ENCODE measurements around the gene MTCH1. TPM values are rescaled to one million over a fixed set of nuclear protein-coding genes. Genes with fewer than 3 reads are reported as not detected.
"Not testable (repeated sequence)": the region's sequence is repeated elsewhere in the genome, so short reads cannot be mapped to it uniquely, and the experiment has no call there.

The MTCH1 gene
- total and polyA plus RNA-seq, 2 donors from 2014 or later = 194 to 202 TPM

- Histone ChIP-seq H3K9me3 (ENCODE audit: control insufficient read depth in 2 of 3, insufficient read depth in 1 of 3, low read length in 3 of 3) (no peaks in the 10 kb centered on the region), H3K4me1 (ENCODE audit: control insufficient read depth in 2 of 3, insufficient read depth in 2 of 3, low read depth in 1 of 3, low read length in 3 of 3) (no peaks in the 10 kb centered on the region), H3K4me3 (ENCODE audit: low read length in 3 of 3) (no peak overlapping the region), H3K36me3 (ENCODE audit: control insufficient read depth in 2 of 3, insufficient read depth in 3 of 3, low read length in 3 of 3) (no peaks in the 10 kb centered on the region), H3K27me3 (ENCODE audit: control insufficient read depth, insufficient read depth, low read length) (no peaks in the 10 kb centered on the region), H3K9ac (ENCODE audit: low read length in 3 of 3) (no peak overlapping the region), H3K27ac (ENCODE audit: low read depth in 2 of 2, low read length in 2 of 2) (no peak overlapping the region)
- FAIRE-seq (no peak), DNase-seq (peak in 1 of 5 donors; percentile 45)
- TF ChIP-seq CTCF (IDR thresholded peaks at IDR 0.05; ENCODE audit: borderline replicate concordance, extremely low read depth, insufficient read depth) = no peak
- intact Hi-C loops (cut with DNase I) = no loop called here
These were observed 39.5 kb downstream of the MTCH1 start for GRCh38 chr6:36946526-36946925.

- Histone ChIP-seq H3K27me3 (ENCODE audit: control insufficient read depth, insufficient read depth, low read length) (no peaks in the 10 kb centered on the region), H3K36me3 (ENCODE audit: control insufficient read depth in 2 of 3, insufficient read depth in 3 of 3, low read length in 3 of 3) (no peaks in the 10 kb centered on the region), H3K4me3 (ENCODE audit: low read length in 3 of 3) (no peak overlapping the region), H3K9me3 (ENCODE audit: control insufficient read depth in 2 of 3, insufficient read depth in 1 of 3, low read length in 3 of 3) (no peaks in the 10 kb centered on the region), H3K9ac (ENCODE audit: low read length in 3 of 3) (no peak overlapping the region), H3K4me1 (ENCODE audit: control insufficient read depth in 2 of 3, insufficient read depth in 2 of 3, low read depth in 1 of 3, low read length in 3 of 3) (no peaks in the 10 kb centered on the region), H3K27ac (ENCODE audit: low read depth in 2 of 2, low read length in 2 of 2) (no peak overlapping the region)
- intact Hi-C loops (cut with DNase I) = no loop called here
- DNase-seq (no peak), FAIRE-seq (no peak)
- no peak for TF ChIP-seq CTCF (IDR thresholded peaks at IDR 0.05; ENCODE audit: borderline replicate concordance, extremely low read depth, insufficient read depth)
These were observed 40.7 kb downstream of the MTCH1 start for GRCh38 chr6:36945301-36945700.

GRCh38 chr6:36944650-36945049 is 41.3 kb downstream of the MTCH1 start:
- Histone ChIP-seq H3K4me1 (ENCODE audit: control insufficient read depth in 2 of 3, insufficient read depth in 2 of 3, low read depth in 1 of 3, low read length in 3 of 3) (no peaks in the 10 kb centered on the region), H3K9ac (ENCODE audit: low read length in 3 of 3) (no peak overlapping the region), H3K27me3 (ENCODE audit: control insufficient read depth, insufficient read depth, low read length) (no peaks in the 10 kb centered on the region), H3K9me3 (ENCODE audit: control insufficient read depth in 2 of 3, insufficient read depth in 1 of 3, low read length in 3 of 3) (no peaks in the 10 kb centered on the region), H3K27ac (ENCODE audit: low read depth in 2 of 2, low read length in 2 of 2) (no peak overlapping the region), H3K4me3 (ENCODE audit: low read length in 3 of 3) (no peak overlapping the region), H3K36me3 (ENCODE audit: control insufficient read depth in 2 of 3, insufficient read depth in 3 of 3, low read length in 3 of 3) (no peaks in the 10 kb centered on the region)
- FAIRE-seq (no peak), DNase-seq (no peak)
- TF ChIP-seq CTCF (IDR thresholded peaks at IDR 0.05; ENCODE audit: borderline replicate concordance, extremely low read depth, insufficient read depth) = no peak
- intact Hi-C loops (cut with DNase I) = no loop called here

GRCh38 chr6:36942329-36942728 is 43.7 kb downstream of the MTCH1 start:
- H3K9me3 ChIP-seq (ENCODE audit: control insufficient read depth in 2 of 3, insufficient read depth in 1 of 3, low read length in 3 of 3); H3K4me1 ChIP-seq (ENCODE audit: control insufficient read depth in 2 of 3, insufficient read depth in 2 of 3, low read depth in 1 of 3, low read length in 3 of 3); H3K27ac ChIP-seq (ENCODE audit: low read depth in 2 of 2, low read length in 2 of 2); FAIRE-seq; DNase-seq; H3K36me3 ChIP-seq (ENCODE audit: control insufficient read depth in 2 of 3, insufficient read depth in 3 of 3, low read length in 3 of 3); H3K9ac ChIP-seq (ENCODE audit: low read length in 3 of 3); intact Hi-C loops (cut with DNase I); H3K4me3 ChIP-seq (ENCODE audit: low read length in 3 of 3); H3K27me3 ChIP-seq (ENCODE audit: control insufficient read depth, insufficient read depth, low read length): not testable (repeated sequence)

- H3K9ac ChIP-seq (ENCODE audit: low read length in 3 of 3); H3K27me3 ChIP-seq (ENCODE audit: control insufficient read depth, insufficient read depth, low read length); H3K36me3 ChIP-seq (ENCODE audit: control insufficient read depth in 2 of 3, insufficient read depth in 3 of 3, low read length in 3 of 3); H3K27ac ChIP-seq (ENCODE audit: low read depth in 2 of 2, low read length in 2 of 2); intact Hi-C loops (cut with DNase I); H3K9me3 ChIP-seq (ENCODE audit: control insufficient read depth in 2 of 3, insufficient read depth in 1 of 3, low read length in 3 of 3); H3K4me3 ChIP-seq (ENCODE audit: low read length in 3 of 3); DNase-seq; H3K4me1 ChIP-seq (ENCODE audit: control insufficient read depth in 2 of 3, insufficient read depth in 2 of 3, low read depth in 1 of 3, low read length in 3 of 3); FAIRE-seq: not testable (repeated sequence)
These were observed 44.4 kb downstream of the MTCH1 start for GRCh38 chr6:36941561-36941960.
